Measurements from ENCODE around the gene OR6S1. TPM values are rescaled to one million over a fixed set of nuclear protein-coding genes. Genes with fewer than 3 reads are reported as not detected.
"Not testable (repeated sequence)": the region's sequence is repeated elsewhere in the genome, so short reads cannot be mapped to it uniquely, and the experiment has no call there.

OR6S1 gene
- total RNA-seq, 2 donors from 2014 or later = not detected

- no peak overlapping the region for H3K27ac Mint-ChIP-seq
- H3K9me3 Mint-ChIP-seq = no peaks in the 10 kb centered on the region
- H3K36me3 Mint-ChIP-seq (ENCODE audit: low read depth) = no peaks in the 10 kb centered on the region
- H3K27me3 Mint-ChIP-seq = no peaks in the 10 kb centered on the region
- no peak overlapping the region for H3K4me3 Mint-ChIP-seq
- no peak for ATAC-seq (replicated peaks)
- H3K4me1 Mint-ChIP-seq = no peaks in the 10 kb centered on the region
These were observed 40.0 kb downstream of the OR6S1 start for GRCh38 chr14:20601522-20601921.

- no peak overlapping the region for H3K4me3 Mint-ChIP-seq
- no peak overlapping the region for H3K27ac Mint-ChIP-seq
These were observed 44.4 kb downstream of the OR6S1 start for GRCh38 chr14:20597108-20597507.

DNA sequence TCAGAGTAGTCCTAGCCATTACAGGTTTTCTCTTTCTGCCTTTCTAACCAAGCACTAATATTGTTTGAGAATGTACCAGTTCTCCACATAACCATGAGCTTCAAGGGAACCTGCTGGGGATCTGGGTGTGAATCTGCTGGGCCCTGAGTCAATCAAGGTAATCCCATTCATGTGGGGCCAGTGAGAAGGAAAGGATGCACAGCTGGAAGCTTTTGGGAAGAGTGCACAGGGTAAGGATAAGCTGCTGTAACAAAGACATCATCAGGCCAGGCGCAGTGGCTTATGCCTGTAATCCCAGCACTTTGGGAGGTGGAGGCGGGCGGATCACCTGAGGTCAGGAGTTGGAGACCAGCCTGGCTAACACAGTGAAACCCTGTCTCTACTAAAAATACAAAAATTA lies 45.8 kb downstream of the OR6S1 start:
- not testable (repeated sequence) for H3K4me1 Mint-ChIP-seq; H3K27me3 Mint-ChIP-seq; H3K9me3 Mint-ChIP-seq; ATAC-seq (replicated peaks); H3K27ac Mint-ChIP-seq; H3K36me3 Mint-ChIP-seq (ENCODE audit: low read depth); H3K4me3 Mint-ChIP-seq

More at GRCh38 chr14:20597108-20597507, 44.4 kb downstream of the OR6S1 start:
- no peaks in the 10 kb centered on the region for H3K9me3 Mint-ChIP-seq
- no peaks in the 10 kb centered on the region for H3K4me1 Mint-ChIP-seq
- H3K36me3 Mint-ChIP-seq (ENCODE audit: low read depth) = no peaks in the 10 kb centered on the region
- no peaks in the 10 kb centered on the region for H3K27me3 Mint-ChIP-seq
- ATAC-seq (replicated peaks) = no peak

GRCh38 chr14:20592574-20592973 lies 48.9 kb downstream of the OR6S1 start:
- peaks cover 3% of the 10 kb centered on the region for H3K4me1 Mint-ChIP-seq
- peaks cover 7% of the 10 kb centered on the region for H3K27me3 Mint-ChIP-seq
- H3K4me3 Mint-ChIP-seq = no peak overlapping the region
- no peak for ATAC-seq (replicated peaks)
- H3K27ac Mint-ChIP-seq = no peak overlapping the region
- H3K9me3 Mint-ChIP-seq = no peaks in the 10 kb centered on the region
- no peaks in the 10 kb centered on the region for H3K36me3 Mint-ChIP-seq (ENCODE audit: low read depth)

GRCh38 chr14:20591235-20591634 lies 50.3 kb downstream of the OR6S1 start, which contains the start of gene RNASE12:
Gene RNASE12, minus strand, starts transcription at chr14:20591376. Its CDS starts 653 bp downstream, at chr14:20590723.
- H3K36me3 Mint-ChIP-seq (ENCODE audit: low read depth) = no peaks in the 10 kb centered on the region
- H3K27ac Mint-ChIP-seq = no peak within 1 kb of the TSS
- peaks cover 8% of the 10 kb centered on the region for H3K4me1 Mint-ChIP-seq
- H3K27me3 Mint-ChIP-seq = peaks cover 7% of the 10 kb centered on the region
- H3K9me3 Mint-ChIP-seq = no peaks in the 10 kb centered on the region
- H3K4me3 Mint-ChIP-seq = no peak within 1 kb of the TSS
- ATAC-seq (replicated peaks) = no peak

Other genes with a start within 250 kb of the OR6S1 start
- 10 to 100 TPM; 36.6 to 86.1 TPM for gene TEP1, start 228.2 kb downstream of the OR6S1 start, total RNA-seq
- gene KLHL33, start 205.5 kb downstream of the OR6S1 start, total RNA-seq = under 1 TPM; 0.04 to 0.11 TPM
- 10 to 100 TPM; 40.5 to 42.3 TPM for gene OSGEP, start 186.9 kb downstream of the OR6S1 start, total RNA-seq
- gene APEX1, start 186.5 kb downstream of the OR6S1 start, total RNA-seq = 100 to 1,000 TPM; 151 to 224 TPM
- gene PIP4P1, start 180.3 kb downstream of the OR6S1 start, total RNA-seq = 10 to 100 TPM; 23.1 to 27.4 TPM
- 100 to 1,000 TPM; 135 to 231 TPM for gene PNP, start 172.3 kb downstream of the OR6S1 start, total RNA-seq
- gene RNASE10, start 136.2 kb downstream of the OR6S1 start, total RNA-seq = under 1 TPM in 1 of 2 donors, not detected in 1; 0.45 TPM
- gene RNASE9, start 80.6 kb downstream of the OR6S1 start, total RNA-seq = not detected
- gene RNASE11, start 53.7 kb downstream of the OR6S1 start, total RNA-seq = not detected
- gene RNASE12, start 50.3 kb downstream of the OR6S1 start, total RNA-seq = not detected
- 1 to 10 TPM; 1.0 to 6.1 TPM for gene RNASE4, start 42.9 kb upstream of the OR6S1 start, total RNA-seq
- gene ANG, start 47.1 kb upstream of the OR6S1 start, total RNA-seq = 10 to 100 TPM in 1 of 2 donors, 1 to 10 TPM in 1; 3.6 to 11.1 TPM
- gene EDDM3A, start 104.2 kb upstream of the OR6S1 start, total RNA-seq = not detected
- gene EDDM3B, start 126.7 kb upstream of the OR6S1 start, total RNA-seq = not detected
- 1 to 10 TPM; 2.2 to 5.6 TPM for gene RNASE6, start 139.6 kb upstream of the OR6S1 start, total RNA-seq
- under 1 TPM in 1 of 2 donors, not detected in 1; 0.56 TPM for gene RNASE1, start 161.2 kb upstream of the OR6S1 start, total RNA-seq
- not detected for gene RNASE3, start 249.7 kb upstream of the OR6S1 start, total RNA-seq